HG03520 (cell line): Measurements from ENCODE around the gene PLPPR3.
"Not testable (repeated sequence)": the region's sequence is repeated elsewhere in the genome, so short reads cannot be mapped to it uniquely, and the experiment has no call there.

Source experiments
- ATAC-seq: cut with Tn5 transposase; IDR thresholded peaks from one replicate; pipeline ENCODE4 v1.9.1; 2021; ENCODE audit warnings: mild to moderate bottlenecking, moderate library complexity; ENCODE audit not compliant: unreplicated experiment

Gene PLPPR3

DNA sequence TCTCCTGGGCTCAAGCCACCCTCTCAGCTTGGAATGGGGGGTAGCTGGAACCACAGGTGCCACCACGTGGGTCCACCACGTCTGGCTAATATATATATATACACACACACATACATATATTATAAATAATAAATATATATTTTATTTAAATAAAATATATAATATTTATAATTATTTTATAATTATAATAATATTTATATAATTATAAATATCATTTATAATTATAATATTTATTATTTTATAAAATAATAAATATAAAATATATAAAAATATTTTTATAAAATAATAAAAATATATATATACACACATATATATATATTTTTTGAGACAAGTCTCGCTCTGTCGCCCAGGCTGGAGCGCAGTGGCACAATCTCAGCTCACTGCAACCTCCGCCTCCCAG is 32.8 kb upstream of the PLPPR3 start:
- ATAC-seq: no peak

DNA sequence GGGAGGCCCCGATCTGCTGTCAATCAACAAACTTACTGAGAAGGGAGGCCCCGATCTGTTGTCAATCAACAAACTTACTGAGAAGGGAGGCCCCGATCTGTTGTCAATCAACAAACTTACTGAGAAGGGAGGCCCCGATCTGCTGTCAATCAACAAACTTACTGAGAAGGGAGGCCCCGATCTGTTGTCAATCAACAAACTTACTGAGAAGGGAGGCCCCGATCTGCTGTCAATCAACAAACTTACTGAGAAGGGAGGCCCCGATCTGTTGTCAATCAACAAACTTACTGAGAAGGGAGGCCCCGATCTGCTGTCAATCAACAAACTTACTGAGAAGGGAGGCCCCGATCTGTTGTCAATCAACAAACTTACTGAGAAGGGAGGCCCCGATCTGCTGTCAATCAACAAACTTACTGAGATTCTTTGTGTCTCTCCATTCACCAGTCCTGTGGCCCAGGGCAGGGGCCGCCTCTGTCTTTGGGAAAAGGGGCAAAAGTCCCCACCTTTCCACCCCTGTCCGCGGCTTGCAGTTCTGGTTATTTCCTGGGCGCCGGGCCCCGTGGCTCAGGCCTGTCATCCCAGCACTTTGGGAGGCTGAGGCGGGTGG is 32.0 kb upstream of the PLPPR3 start:
- not testable (repeated sequence) for ATAC-seq

DNA sequence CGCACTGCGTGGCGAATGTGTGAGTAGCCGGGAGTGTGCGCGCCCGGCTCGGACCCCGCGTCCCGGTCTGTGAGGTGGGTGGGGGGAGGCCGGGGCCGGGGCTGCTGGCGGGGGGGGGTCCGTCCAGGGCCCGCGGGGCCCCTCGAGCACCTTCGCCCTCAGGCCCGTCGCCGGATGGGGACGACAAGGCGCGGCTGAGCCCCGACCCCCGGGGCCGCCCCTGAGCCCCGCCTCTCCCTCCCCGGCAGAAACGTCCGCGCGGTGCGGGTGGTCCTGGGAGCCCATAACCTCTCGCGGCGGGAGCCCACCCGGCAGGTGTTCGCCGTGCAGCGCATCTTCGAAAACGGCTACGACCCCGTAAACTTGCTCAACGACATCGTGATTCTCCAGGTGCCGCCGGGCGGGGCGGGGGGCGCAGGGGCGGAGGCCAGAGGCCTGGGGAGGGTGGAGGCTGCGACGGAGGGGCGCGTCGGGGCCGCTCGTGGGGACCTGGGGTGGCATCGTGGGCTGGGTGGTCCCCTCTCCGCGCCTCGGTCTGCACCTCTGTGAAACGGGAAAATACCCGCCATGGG is 31.3 kb upstream of the PLPPR3 start:
- ATAC-seq: no peak

DNA sequence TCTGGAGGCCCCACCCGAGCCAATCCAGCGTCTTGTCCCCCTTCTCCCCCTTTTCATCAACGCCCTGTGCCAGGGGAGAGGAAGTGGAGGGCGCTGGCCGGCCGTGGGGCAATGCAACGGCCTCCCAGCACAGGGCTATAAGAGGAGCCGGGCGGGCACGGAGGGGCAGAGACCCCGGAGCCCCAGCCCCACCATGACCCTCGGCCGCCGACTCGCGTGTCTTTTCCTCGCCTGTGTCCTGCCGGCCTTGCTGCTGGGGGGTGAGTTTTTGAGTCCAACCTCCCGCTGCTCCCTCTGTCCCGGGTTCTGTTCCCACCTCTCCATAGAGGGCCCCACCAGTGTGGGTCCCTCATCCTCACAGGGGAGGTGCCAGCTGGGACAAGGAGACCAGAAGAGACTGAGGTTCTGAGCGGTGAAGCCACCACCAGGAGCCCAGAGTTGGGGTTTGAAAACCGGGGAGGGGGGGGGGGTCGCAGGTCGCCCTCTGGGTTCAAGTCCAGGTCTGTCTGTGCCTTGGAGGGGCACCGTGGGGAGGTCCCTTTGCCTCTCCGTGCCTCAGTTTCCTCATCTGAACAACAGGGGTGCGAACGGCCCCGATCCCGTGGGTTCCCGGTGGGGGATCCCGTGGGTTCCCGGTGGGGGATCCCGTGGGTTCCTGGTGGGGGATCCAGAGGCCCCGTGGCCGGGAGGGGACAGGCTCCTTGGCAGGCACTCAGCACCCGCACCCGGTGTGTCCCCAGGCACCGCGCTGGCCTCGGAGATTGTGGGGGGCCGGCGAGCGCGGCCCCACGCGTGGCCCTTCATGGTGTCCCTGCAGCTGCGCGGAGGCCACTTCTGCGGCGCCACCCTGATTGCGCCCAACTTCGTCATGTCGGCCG is 30.6 kb upstream of the PLPPR3 start, which contains the start of gene ELANE:
Gene ELANE, plus strand, starts transcription at position 168 of the 878 bp plus-strand sequence. Its CDS starts 26 bp downstream, at position 194.
- no peak for ATAC-seq

DNA sequence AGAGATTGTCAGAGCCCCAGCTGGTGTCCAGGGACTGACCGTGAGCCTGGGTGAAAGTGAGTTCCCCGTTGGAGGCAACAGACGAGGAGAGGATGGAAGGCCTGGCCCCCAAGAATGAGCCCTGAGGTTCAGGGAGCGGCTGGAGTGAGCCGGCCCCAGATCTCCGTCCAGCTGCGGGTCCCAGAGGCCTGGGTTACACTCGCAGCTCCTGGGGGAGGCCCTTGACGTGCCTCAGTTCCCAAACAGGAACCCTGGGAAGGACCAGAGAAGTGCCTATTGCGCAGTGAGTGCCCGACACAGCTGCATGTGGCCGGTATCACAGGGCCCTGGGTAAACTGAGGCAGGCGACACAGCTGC is 29.2 kb upstream of the PLPPR3 start:
- ATAC-seq: no peak

DNA sequence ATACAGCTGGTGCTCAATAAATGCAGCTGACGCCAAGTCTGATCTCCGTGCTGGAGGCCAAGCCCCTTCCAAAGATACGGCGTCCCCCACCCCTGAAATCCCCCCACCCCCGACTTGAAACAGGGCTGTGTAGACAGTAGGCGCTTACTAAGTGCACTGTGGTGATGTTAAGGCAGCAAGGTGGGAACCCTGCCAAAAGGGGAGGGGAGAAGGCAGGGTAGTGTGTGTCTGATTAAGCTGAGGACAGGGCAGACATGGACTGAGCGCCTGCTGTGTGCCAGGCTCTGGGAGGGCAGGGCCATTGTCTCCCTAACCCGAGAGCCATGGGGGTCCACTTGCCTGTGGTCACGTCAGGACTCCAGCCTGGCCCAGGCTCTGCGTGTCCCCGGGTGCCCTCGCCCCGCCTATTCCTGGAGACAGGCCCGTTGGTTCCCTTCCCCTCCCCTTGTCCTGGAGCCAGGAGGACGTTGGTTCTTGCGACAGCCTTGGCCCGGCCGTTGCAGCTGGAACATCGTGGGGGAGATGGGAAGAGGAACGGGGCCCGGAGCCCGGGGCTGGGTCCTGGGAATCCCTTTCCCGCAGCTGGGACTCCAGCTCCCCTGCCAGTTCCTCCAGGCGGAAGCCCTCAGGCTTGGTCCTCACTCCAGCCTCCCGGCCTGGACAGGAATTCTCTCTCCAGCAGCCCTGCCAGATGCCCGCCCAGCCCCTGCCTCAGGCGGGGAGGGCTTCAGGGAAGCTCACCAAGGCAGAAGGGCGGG is 28.6 kb upstream of the PLPPR3 start:
- no peak for ATAC-seq

DNA sequence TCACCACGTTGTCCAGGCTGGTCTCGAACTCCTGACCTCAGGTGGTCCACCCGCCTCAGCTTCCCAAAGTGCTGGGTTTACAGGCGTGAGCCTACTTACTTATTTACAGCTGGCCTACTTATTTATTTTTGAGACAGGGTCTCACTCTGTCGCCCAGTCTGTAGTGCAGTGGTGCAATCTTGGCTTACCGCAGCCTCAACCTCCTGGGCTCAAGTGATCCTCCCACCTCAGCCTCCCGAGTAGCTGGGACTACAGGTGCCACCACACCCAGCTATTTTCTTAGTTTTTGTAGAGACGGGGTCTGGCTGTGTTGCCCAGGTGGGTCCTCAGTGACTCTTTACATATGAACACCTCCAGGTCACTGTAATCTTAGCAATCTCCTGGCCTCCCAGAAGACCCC is 27.4 kb upstream of the PLPPR3 start:
- ATAC-seq: not testable (repeated sequence)

DNA sequence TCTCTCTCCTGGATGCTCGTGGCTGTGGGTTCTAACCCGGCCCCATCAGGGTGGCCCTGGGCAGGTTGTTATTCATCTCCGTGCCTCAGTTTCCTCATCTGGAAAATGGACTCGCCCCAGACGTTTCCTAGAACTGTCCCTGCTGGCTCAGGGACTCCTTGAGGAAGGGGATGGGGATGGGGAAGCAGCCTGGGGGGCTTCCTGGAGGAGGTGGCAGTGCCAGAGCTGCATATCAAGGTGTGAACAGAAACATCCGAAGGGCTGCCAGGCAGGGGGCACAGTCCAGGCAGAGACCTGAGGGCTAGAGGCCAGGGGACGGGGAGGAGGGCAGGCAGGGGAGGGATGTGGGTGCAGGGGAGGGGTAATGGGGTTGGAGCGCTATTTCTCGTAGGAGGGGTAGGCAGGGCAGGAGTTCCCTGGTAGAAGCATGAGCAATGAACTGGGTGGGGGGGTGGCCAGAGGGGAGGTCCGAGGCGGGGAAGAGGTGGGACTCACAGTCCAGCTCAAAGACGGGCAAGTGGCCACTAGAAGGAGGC is 26.7 kb upstream of the PLPPR3 start:
- ATAC-seq: no peak

DNA sequence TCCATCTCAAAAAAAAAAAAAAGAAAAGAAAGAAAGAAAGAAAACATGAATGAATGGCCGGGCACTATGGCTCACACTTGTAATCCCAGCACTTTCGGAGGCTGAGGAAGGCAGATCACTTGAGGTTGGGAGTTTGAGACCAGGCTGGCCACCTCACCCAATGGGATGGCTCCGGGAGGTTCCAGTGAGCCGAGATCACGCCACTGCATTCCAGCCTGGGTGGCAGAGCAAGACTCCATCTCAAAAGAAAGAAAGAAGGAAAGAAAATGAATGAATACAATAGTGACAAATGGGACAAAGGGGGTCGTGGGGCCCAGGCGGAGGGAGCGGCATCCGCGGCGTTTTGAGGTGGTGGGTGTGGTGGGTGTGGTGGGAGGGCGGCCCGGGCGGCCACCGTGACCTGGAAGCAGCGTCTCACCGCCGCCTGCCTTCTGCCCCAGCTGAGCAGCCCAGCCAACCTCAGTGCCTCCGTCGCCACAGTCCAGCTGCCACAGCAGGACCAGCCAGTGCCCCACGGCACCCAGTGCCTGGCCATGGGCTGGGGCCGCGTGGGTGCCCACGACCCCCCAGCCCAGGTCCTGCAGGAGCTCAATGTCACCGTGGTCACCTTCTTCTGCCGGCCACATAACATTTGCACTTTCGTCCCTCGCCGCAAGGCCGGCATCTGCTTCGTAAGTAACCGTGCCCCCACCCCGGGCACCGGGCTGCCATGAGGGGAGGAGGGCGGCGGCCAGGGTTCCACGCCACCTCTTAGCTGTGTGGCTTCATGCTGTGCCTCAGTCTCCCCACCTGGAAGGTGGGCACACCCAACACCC is 24.2 kb upstream of the PLPPR3 start:
- ATAC-seq: no peak

DNA sequence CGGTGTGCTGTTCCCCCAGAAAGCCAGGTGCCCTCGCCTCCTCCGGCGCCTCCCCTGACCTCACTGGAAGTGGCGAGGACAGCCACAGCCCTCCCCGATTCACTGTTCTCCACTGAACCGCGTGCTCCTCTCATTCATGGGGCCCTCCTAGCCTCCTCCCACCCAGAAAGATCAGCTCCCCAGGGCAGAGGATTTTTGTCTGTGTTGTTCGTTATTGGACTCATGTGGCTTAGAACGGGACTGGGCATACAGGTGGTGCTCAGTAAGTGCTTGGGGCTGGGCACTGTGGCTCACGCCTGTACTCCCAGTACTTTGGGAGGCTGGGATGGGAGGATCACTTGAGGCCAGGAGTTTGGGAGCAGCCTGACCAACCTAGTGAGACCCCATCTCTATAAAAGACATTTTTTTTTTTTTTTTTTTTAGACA is 22.8 kb upstream of the PLPPR3 start:
- no peak for ATAC-seq

DNA sequence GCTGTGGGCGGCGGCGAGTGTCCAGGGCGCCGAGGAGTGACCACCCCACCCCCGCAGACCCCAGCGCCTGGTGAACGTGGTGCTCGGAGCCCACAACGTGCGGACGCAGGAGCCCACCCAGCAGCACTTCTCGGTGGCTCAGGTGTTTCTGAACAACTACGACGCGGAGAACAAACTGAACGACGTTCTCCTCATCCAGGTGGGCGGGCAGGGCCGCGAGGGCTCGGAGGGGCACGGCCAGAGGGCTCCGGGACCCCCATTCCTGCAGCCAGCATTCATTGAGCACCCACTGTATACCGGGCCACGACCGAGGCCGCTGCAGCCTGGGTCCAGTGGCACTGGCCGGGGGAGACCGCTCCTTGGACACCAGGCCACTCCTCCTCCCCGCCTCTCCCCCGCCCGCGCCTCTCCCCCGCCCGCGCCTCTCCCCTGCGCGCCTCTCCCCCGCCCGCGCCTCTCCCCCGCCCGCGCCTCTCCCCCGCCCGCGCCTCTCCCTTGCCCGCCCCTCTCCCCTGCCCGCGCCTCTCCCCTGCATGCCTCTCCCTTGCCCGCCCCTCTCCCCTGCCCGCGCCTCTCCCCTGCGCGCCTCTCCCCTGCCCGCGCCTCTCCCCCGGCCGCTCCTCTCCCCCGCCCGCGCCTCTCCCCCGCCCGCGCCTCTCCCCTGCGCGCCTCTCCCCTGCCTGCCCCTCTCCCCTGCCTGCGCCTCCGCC is 22.2 kb upstream of the PLPPR3 start:
- ATAC-seq: no peak

DNA sequence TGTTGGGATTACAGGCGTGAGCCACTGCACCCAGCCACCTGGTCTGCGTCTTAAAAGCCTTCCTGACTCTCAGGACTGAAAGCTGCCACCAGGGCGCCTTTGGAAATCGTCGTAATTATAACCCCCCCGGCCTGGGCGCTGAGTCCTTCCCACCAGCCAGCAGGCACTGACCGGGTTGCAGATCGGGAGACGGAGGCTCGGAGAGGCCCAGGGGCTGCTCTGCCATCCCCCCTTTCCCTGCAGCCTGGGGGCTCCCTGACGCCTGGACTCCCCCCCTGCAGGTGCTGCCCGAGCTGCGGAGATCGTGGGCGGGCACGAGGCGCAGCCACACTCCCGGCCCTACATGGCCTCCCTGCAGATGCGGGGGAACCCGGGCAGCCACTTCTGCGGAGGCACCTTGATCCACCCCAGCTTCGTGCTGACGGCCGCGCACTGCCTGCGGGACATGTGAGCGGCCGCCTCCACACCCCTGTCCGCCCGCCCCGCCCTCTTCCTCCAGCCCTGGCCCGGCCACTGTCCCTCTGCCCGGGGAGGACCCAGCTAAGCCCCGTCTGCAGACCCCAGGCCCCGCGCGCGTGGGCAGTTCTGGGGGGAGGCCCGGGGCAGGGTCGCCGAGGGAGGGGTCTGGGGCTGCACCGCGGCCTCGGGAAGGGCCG is 21.6 kb upstream of the PLPPR3 start:
- ATAC-seq: no peak

DNA sequence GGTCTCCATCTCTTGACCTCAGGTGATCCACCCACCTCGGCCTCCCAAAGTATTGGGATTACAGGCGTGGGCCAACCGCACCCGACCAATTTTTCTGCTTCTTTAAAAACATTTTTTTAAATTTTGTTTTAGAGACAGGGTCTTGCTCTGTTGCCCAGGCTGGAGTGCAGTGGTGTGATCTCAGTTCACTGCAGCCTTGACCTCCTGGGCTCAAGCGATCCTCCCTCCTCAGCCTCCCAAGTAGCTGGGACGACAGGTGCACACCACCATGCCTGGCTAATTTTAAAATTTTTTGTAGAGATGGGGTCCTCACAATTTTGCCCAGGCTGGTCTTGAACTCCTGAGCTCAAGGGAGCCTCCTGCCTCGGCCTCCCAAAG is 21.0 kb upstream of the PLPPR3 start:
- ATAC-seq: not testable (repeated sequence)

DNA sequence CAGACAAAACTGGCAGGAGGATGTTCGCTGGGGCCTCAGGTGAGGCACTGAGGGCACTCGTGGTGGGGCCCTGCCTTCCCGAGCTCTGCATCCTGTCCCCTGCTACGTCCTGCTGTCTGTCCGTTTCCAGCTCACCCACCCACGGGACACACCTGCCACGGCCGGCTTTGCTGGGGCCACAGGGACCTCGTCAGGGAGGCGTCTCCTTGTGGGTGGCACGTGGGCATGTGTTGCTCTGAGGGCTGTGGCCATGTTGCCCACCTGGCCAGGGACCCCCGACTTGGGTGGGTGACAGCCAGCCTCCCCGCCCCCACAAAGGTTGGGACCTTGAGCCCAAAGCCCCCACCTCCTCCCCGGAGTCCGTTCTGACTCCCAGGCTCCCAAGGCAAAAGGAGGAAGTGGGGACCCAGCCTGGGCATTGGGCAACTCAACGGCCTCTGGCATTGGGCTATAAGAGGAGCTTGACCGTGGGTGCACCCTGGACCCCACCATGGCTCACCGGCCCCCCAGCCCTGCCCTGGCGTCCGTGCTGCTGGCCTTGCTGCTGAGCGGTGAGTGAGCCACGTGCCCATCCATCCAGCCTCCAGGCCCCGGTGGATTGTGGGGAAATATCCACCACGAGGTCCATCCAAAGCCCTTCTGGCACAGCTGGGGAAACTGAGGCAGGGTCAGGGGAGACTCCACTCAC is 18.9 kb upstream of the PLPPR3 start, which contains the start of gene PRTN3:
Gene PRTN3, plus strand, starts transcription at position 481 of the 688 bp plus-strand sequence. Its CDS starts 10 bp downstream, at position 491.
- ATAC-seq: no peak

DNA sequence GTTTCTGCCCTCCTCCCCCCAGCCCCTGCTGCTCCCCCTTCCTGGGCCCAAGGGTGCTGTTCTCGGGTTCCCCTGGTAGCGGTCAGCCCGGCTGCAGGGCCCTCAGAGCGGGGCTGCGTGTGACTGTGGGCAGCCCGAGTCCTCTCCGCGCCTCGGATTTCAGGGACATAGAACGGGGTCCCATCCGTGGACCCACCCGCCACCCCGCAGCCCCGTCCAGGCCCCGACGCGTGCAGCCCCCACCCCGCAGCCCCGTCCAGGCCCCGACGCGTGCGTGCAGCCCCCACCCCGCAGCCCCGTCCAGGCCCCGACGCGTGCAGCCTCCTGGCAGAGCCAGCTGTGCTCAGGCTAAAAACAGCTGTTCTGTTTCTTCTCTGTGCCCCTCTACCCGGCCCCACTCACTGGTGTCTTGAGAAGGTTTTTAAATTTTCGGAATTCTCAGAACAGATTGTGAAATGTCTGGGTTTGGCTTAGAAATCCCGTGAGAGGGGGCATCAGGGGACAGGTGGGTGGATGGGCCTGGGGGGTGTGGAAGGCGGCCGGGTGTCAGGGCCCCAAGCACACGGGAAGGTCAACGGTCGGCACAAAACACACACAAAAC is 13.6 kb upstream of the PLPPR3 start:
- ATAC-seq: no peak

DNA sequence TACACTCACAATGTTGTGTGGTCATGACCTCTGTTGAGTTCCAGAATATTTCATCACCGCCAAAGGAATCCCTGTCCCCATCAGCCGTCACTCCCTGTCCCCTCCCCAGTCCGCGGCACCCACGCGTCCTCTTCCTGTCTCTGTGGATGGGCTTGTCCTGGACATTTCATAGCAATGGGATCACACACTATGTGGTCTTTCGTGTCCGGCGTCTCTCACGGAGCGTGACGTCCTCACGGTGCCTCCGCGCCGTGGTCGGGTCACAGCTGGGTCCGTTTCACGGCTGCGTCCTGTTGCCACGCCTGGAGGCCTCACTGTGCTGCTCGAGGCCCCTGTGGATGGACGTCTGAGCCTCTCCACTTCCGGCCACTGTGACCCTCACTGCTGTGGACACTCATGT is 12.5 kb upstream of the PLPPR3 start:
- no peak for ATAC-seq

DNA sequence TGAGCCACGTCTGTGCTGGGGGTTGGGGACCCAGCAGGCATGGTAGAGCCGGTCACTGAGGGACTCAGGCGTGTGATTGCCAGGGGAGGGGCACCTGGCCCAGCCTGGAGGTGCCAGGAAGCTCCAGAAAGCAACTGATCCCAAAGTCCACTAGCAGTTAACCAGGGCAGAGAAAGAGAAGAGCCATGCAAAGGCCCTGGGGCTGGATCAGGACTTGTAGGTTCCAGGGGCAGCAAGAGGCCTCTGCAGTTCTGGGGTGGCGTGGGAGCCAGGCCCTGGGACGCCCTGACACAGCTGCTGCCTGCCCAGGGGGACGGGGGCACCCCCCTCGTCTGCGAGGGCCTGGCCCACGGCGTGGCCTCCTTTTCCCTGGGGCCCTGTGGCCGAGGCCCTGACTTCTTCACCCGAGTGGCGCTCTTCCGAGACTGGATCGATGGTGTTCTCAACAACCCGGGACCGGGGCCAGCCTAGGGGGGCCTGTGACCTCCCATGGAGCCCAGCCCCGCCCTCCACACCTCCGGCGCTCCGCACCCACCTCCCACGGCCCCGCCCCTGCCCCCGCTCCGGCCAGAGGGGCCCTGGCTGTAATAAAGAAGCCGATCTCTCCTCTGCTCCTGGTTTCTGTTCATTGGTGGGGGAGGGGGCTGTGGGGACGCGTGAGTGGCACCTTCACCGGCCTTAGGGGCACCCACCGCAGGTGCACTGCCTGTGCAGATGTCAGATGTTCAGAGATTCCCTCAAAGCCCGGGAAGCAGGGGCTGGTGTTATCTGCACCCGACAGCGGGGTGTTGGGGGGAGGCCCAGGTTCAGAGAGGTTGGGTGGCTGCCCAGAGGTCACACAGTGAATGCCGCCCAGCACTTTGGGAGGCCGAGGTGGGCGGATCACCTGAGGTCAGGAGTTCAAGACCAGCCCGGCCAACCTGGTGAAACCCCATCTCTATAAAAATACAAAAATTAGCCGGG is 9.9 kb upstream of the PLPPR3 start:
- ATAC-seq: no peak
